Stimulated activated memory B cell treated with anti-CD40 and anti-IgM and Interleukin-4, amounts not matched to agents 10 μg/mL and 1 μg/mL and 100 μg/mL, for 72 hours (primary cell): ENCODE measurements around the gene SRMS.

ENCODE experiments used
- ATAC-seq: fragments of 150-1000 bp; cut with Tn5 transposase; 2 replicates; pipeline ENCODE4 v1.10.0; 2021
- H3K27ac Mint-ChIP-seq: one replicate; pipeline ENCODE4 v1.8.0; 2022; ENCODE audit warnings: mild to moderate bottlenecking, mixed read lengths
- H3K27me3 Mint-ChIP-seq: one replicate; pipeline ENCODE4 v1.8.0; 2022; ENCODE audit warnings: mixed read lengths
- H3K36me3 Mint-ChIP-seq: one replicate; pipeline ENCODE4 v1.8.0; 2022; ENCODE audit warnings: mixed read lengths
- H3K4me1 Mint-ChIP-seq: one replicate; pipeline ENCODE4 v1.8.0; 2022; ENCODE audit warnings: mixed read lengths
- H3K4me3 Mint-ChIP-seq: one replicate; pipeline ENCODE4 v1.8.0; 2022; ENCODE audit warnings: mild to moderate bottlenecking, moderate library complexity, mixed read lengths
- H3K9me3 Mint-ChIP-seq: one replicate; pipeline ENCODE4 v1.8.0; 2022; ENCODE audit warnings: mixed read lengths

Gene SRMS

GRCh38 chr20:63500902-63501817 lies 46.4 kb downstream of the SRMS start:
- no peak overlapping the region for H3K4me3 Mint-ChIP-seq
- H3K4me1 Mint-ChIP-seq: peaks cover 11% of the 10 kb centered on the region
- no peak for ATAC-seq
- H3K27ac Mint-ChIP-seq: no peak overlapping the region
- peaks cover 4% of the 10 kb centered on the region for H3K9me3 Mint-ChIP-seq
- peaks cover 32% of the 10 kb centered on the region for H3K27me3 Mint-ChIP-seq
- no peaks in the 10 kb centered on the region for H3K36me3 Mint-ChIP-seq

GRCh38 chr20:63500151-63500901 lies 47.2 kb downstream of the SRMS start:
- H3K27me3 Mint-ChIP-seq: peaks cover 35% of the 10 kb centered on the region
- ATAC-seq: no peak

GRCh38 chr20:63499338-63499969 lies 48.1 kb downstream of the SRMS start:
- Mint-ChIP-seq H3K4me3 (peak overlapping the region; percentile 31), H3K27me3 (peaks cover 28% of the 10 kb centered on the region)
- no peak for ATAC-seq

More at GRCh38 chr20:63500151-63500901, 47.2 kb downstream of the SRMS start:
- Mint-ChIP-seq H3K27ac (no peak overlapping the region), H3K36me3 (no peaks in the 10 kb centered on the region), H3K4me3 (no peak overlapping the region), H3K4me1 (peaks cover 13% of the 10 kb centered on the region), H3K9me3 (peaks cover 4% of the 10 kb centered on the region)

GRCh38 chr20:63498960-63499337 lies 48.6 kb downstream of the SRMS start, which contains the start of gene EEF1A2:
EEF1A2 (minus strand) TSS chr20:63499083; CDS start chr20:63497763, 1,320 bp downstream.
- Mint-ChIP-seq H3K36me3 (no peaks in the 10 kb centered on the region), H3K27me3 (peaks cover 28% of the 10 kb centered on the region), H3K4me3 (peak within 1 kb of the TSS; percentile 42), H3K27ac (no peak within 1 kb of the TSS), H3K9me3 (no peaks in the 10 kb centered on the region), H3K4me1 (peaks cover 13% of the 10 kb centered on the region)
- peak; percentile 56 for ATAC-seq

More at GRCh38 chr20:63499338-63499969, 48.1 kb downstream of the SRMS start:
- Mint-ChIP-seq H3K36me3 (no peaks in the 10 kb centered on the region), H3K4me1 (peaks cover 13% of the 10 kb centered on the region), H3K27ac (no peak overlapping the region), H3K9me3 (no peaks in the 10 kb centered on the region)

GRCh38 chr20:63497946-63498935 lies 49.3 kb downstream of the SRMS start:
- Mint-ChIP-seq H3K36me3 (no peaks in the 10 kb centered on the region), H3K9me3 (no peaks in the 10 kb centered on the region), H3K4me3 (peak overlapping the region; percentile 42), H3K27me3 (peaks cover 28% of the 10 kb centered on the region), H3K27ac (no peak overlapping the region), H3K4me1 (peaks cover 13% of the 10 kb centered on the region)
- peak; percentile 1 for ATAC-seq

GRCh38 chr20:63497138-63497945 lies 50.2 kb downstream of the SRMS start:
- Mint-ChIP-seq H3K4me3 (no peak overlapping the region), H3K9me3 (peaks cover 5% of the 10 kb centered on the region), H3K27ac (no peak overlapping the region), H3K4me1 (peaks cover 13% of the 10 kb centered on the region), H3K36me3 (no peaks in the 10 kb centered on the region), H3K27me3 (peaks cover 35% of the 10 kb centered on the region)
- no peak for ATAC-seq

GRCh38 chr20:63496596-63497120 lies 50.9 kb downstream of the SRMS start:
- H3K27me3 Mint-ChIP-seq: peaks cover 42% of the 10 kb centered on the region

GRCh38 chr20:63495741-63496595 lies 51.6 kb downstream of the SRMS start:
- Mint-ChIP-seq H3K4me1 (peaks cover 13% of the 10 kb centered on the region), H3K27ac (no peak overlapping the region), H3K27me3 (peaks cover 49% of the 10 kb centered on the region), H3K36me3 (no peaks in the 10 kb centered on the region), H3K9me3 (peaks cover 14% of the 10 kb centered on the region), H3K4me3 (peak overlapping the region; percentile 59)
- peak; percentile 52 for ATAC-seq

More at GRCh38 chr20:63496596-63497120, 50.9 kb downstream of the SRMS start:
- H3K4me3 Mint-ChIP-seq: peak overlapping the region; percentile 59
- ATAC-seq: no peak
- peaks cover 11% of the 10 kb centered on the region for H3K9me3 Mint-ChIP-seq
- H3K27ac Mint-ChIP-seq: no peak overlapping the region
- peaks cover 13% of the 10 kb centered on the region for H3K4me1 Mint-ChIP-seq
- H3K36me3 Mint-ChIP-seq: no peaks in the 10 kb centered on the region

- Mint-ChIP-seq H3K27ac (no peak overlapping the region), H3K27me3 (peaks cover 55% of the 10 kb centered on the region), H3K9me3 (peaks cover 14% of the 10 kb centered on the region), H3K36me3 (no peaks in the 10 kb centered on the region), H3K4me3 (no peak overlapping the region), H3K4me1 (peaks cover 13% of the 10 kb centered on the region)
- ATAC-seq: no peak
Measured at GRCh38 chr20:63495167-63495720, 52.3 kb downstream of the SRMS start.

- Mint-ChIP-seq H3K4me3 (no peak overlapping the region), H3K9me3 (peaks cover 14% of the 10 kb centered on the region)
- no peak for ATAC-seq
Measured at GRCh38 chr20:63494420-63495166, 53.0 kb downstream of the SRMS start.

GRCh38 chr20:63494084-63494419 lies 53.5 kb downstream of the SRMS start:
- peaks cover 14% of the 10 kb centered on the region for H3K9me3 Mint-ChIP-seq
- no peak for ATAC-seq
- H3K27ac Mint-ChIP-seq: no peak overlapping the region
- H3K4me1 Mint-ChIP-seq: peaks cover 13% of the 10 kb centered on the region
- H3K4me3 Mint-ChIP-seq: no peak overlapping the region
- H3K36me3 Mint-ChIP-seq: no peaks in the 10 kb centered on the region
- peaks cover 66% of the 10 kb centered on the region for H3K27me3 Mint-ChIP-seq

More at GRCh38 chr20:63494420-63495166, 53.0 kb downstream of the SRMS start:
- Mint-ChIP-seq H3K4me1 (peaks cover 13% of the 10 kb centered on the region), H3K36me3 (no peaks in the 10 kb centered on the region), H3K27me3 (peaks cover 62% of the 10 kb centered on the region), H3K27ac (no peak overlapping the region)

- H3K4me3 Mint-ChIP-seq: no peak overlapping the region
- H3K4me1 Mint-ChIP-seq: peaks cover 13% of the 10 kb centered on the region
- no peak overlapping the region for H3K27ac Mint-ChIP-seq
- no peaks in the 10 kb centered on the region for H3K36me3 Mint-ChIP-seq
- H3K9me3 Mint-ChIP-seq: peaks cover 14% of the 10 kb centered on the region
- ATAC-seq: no peak
- peaks cover 66% of the 10 kb centered on the region for H3K27me3 Mint-ChIP-seq
Measured at GRCh38 chr20:63493563-63494020, 54.0 kb downstream of the SRMS start.
